H1 (cell line): ENCODE results near the gene MMD. TPM values are rescaled to one million over a fixed set of nuclear protein-coding genes. Genes with fewer than 3 reads are reported as not detected.
A peak's percentile ranks its signal among the peaks of the same experiment; 100 is the strongest.

Experiments used
- ATF3 ChIP-seq: IDR thresholded peaks from 2 replicates; pipeline ENCODE4 v1.6.1; 2011; ENCODE audit warnings: low read depth, mild to moderate bottlenecking, low read length; ENCODE audit not compliant: insufficient read depth
- BCL11A ChIP-seq, 2 experiments: IDR thresholded peaks; one replicate each; pipeline ENCODE4 v1.6.1; 2011; ENCODE audit warnings: low read depth in 2 of 2, low read length in 2 of 2, mild to moderate bottlenecking in 2 of 2
- BRCA1 ChIP-seq: IDR thresholded peaks from 2 replicates; pipeline ENCODE4 v1.6.1; 2012; ENCODE audit warnings: low read depth, low read length, improper control_type of control experiment
- CHD1 ChIP-seq: IDR thresholded peaks from 2 replicates; pipeline ENCODE4 v1.6.1; 2012; ENCODE audit warnings: low read depth, low read length, improper control_type of control experiment
- E2F6 ChIP-seq: IDR thresholded peaks from 2 replicates; pipeline ENCODE4 v1.6.1; 2012; ENCODE audit warnings: inconsistent platforms
- FOSL1 ChIP-seq: IDR thresholded peaks from 2 replicates; pipeline ENCODE4 v1.6.1; 2011; ENCODE audit warnings: mild to moderate bottlenecking, low read depth, low read length, moderate library complexity; ENCODE audit not compliant: insufficient read depth
- KDM1A ChIP-seq: fragments of 200-600, 300-600 bp; sonication (generic); IDR thresholded peaks from 2 replicates; pipeline ENCODE4 v1.7.1; 2016; ENCODE audit warnings: mild to moderate bottlenecking, low read length, borderline replicate concordance
- KDM5A ChIP-seq: fragments of 200-600 bp; IDR thresholded peaks from 2 replicates; pipeline ENCODE4 v1.7.1; 2012; ENCODE audit warnings: mild to moderate bottlenecking, low read length, inconsistent platforms, mixed read lengths
- MAFK ChIP-seq: IDR thresholded peaks from 2 replicates; pipeline ENCODE4 v1.6.1; 2012; ENCODE audit warnings: low read depth, mild to moderate bottlenecking, improper control_type of control experiment, low read length
- PHF8 ChIP-seq: fragments of 200-600 bp; sonication (generic); conservative IDR thresholded peaks from 2 replicates; pipeline ENCODE4 v1.7.1; 2012; ENCODE audit warnings: low read depth, mild to moderate bottlenecking, inconsistent platforms, low read length, moderate library complexity
- POLR2AphosphoS5 ChIP-seq: IDR thresholded peaks from 2 replicates; pipeline ENCODE4 v1.6.1; 2011; ENCODE audit warnings: low read depth, low read length
- POU5F1 ChIP-seq: IDR thresholded peaks from 2 replicates; pipeline ENCODE4 v1.6.1; 2011; ENCODE audit warnings: low read depth, mild to moderate bottlenecking, low read length, moderate library complexity
- RBBP5 ChIP-seq: IDR thresholded peaks from 2 replicates; pipeline ENCODE4 v1.7.1; 2012; ENCODE audit warnings: low read depth, mild to moderate bottlenecking, inconsistent platforms, low read length, moderate library complexity, borderline replicate concordance
- RXRA ChIP-seq: IDR thresholded peaks from 2 replicates; pipeline ENCODE4 v1.6.1; 2011; ENCODE audit warnings: low read depth, mild to moderate bottlenecking, low read length, moderate library complexity; ENCODE audit not compliant: insufficient read depth
- SAP30 ChIP-seq: fragments of 300-600 bp; sonication (generic); IDR thresholded peaks from 2 replicates; pipeline ENCODE4 v1.7.1; 2012; ENCODE audit warnings: low read length, moderate library complexity, mild to moderate bottlenecking, inconsistent platforms; ENCODE audit not compliant: insufficient read depth, insufficient replicate concordance
- SIN3A ChIP-seq, 2 experiments: IDR thresholded peaks in 1 of 2; conservative IDR thresholded peaks in 1 of 2; 2 replicates each; pipeline ENCODE4 v1.6.1; 2011 to 2012; ENCODE audit warnings: low read length in 2 of 2, improper control_type of control experiment in 1 of 2, low read depth in 1 of 2, mild to moderate bottlenecking in 1 of 2
- TAF1 ChIP-seq: IDR thresholded peaks from 2 replicates; pipeline ENCODE4 v1.6.1; 2011; ENCODE audit warnings: mild to moderate bottlenecking, low read depth, low read length
- TCF12 ChIP-seq: IDR thresholded peaks from 2 replicates; pipeline ENCODE4 v1.6.1; 2011; ENCODE audit warnings: low read depth, mild to moderate bottlenecking, low read length
- YY1 ChIP-seq: IDR thresholded peaks from 2 replicates; pipeline ENCODE4 v1.6.1; 2011; ENCODE audit warnings: low read depth, mild to moderate bottlenecking, low read length
- polyA plus RNA-seq, 7 experiments: library from polyadenylated mRNA; depleted of rRNA in 3 of 7; stranded (reverse) in 5 of 7; unstranded in 2 of 7; fragments of >200 nt in 5 of 7; fragments of 200-250 nt in 2 of 7; gene quantifications; 1 replicate in 5 of 7; 2 replicates in 1 of 7; 4 replicates in 1 of 7; pipeline versions ENCODE4 v1.2.1 to v1.2.3, GENCODE V29; 2011 to 2013; ENCODE audit warnings: missing spikeins in 2 of 7, mixed read lengths in 2 of 7
- total RNA-seq: library from RNA; stranded (reverse); fragmentation: NEBNext Ultra II Directional; extraction: Animal tissue kit (Norgen Biotek cat#: 25700); gene quantifications from 2 replicates; pipeline ENCODE4 v1.2.1, GENCODE V29; 2021

MMD gene
- total and polyA plus RNA-seq, 2 of the 8 experiments (the other 6 are each of a cell fraction or from before 2014, with no cell fraction given) = 28.2 to 37.8 TPM

GRCh38 chr17:55421179-55421934 is at the start of gene MMD (continued):
- TF ChIP-seq E2F6 = 0 out of 2 replicates have a peak, but pooled peaks have one; percentile 11
- no peak for TF ChIP-seq POU5F1
- TF ChIP-seq FOSL1 = no peak
- TF ChIP-seq KDM1A = no peak; the same call in 1 of the 2 replicates
- peak in 1 of 2 experiments; percentile 25; a peak in 1 of 4 replicates for TF ChIP-seq SIN3A (conservative IDR thresholded peaks at IDR 0.05 in 1 of 2, IDR thresholded peaks at IDR 0.05 in 1 of 2; ENCODE audit: low read depth in 1 of 2, low read length in 2 of 2)
- TF ChIP-seq TAF1 = peak; percentile 41; the same call in 1 of the 2 replicates
- TF ChIP-seq ATF3 = no peak
- peak; percentile 77 for TF ChIP-seq PHF8
- 0 out of 2 replicates have a peak, but pooled peaks have one; percentile 2 for TF ChIP-seq YY1
- no peak for TF ChIP-seq KDM5A
- TF ChIP-seq RXRA = no peak
- peak; percentile 36 for TF ChIP-seq RBBP5
- TF ChIP-seq SAP30 = no peak
- no peak for TF ChIP-seq TCF12
- TF ChIP-seq BCL11A (IDR thresholded peaks at IDR 0.05; ENCODE audit: low read depth in 2 of 2, low read length in 2 of 2) = no peak
- TF ChIP-seq BRCA1 = no peak
- TF ChIP-seq CHD1 = no peak
- no peak for TF ChIP-seq MAFK
- TF ChIP-seq POLR2AphosphoS5 = peak; percentile 36; the same call in 1 of the 2 replicates
